Measurements from ENCODE around the gene PCDHGA1.

DNA sequence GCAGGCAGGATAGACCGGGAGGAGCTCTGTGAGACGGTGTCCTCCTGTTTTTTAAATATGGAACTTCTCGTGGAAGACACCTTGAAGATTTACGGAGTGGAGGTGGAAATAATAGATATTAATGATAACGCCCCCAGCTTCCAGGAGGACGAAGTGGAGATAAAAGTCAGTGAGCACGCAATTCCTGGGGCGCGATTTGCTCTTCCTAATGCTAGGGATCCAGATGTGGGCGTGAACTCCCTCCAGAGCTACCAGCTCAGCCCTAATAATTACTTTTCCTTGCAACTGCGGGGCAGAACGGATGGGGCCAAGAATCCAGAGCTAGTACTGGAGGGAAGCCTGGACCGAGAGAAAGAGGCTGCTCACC is 91.2 kb downstream of the PCDHGA1 start:
- no peak for TF ChIP-seq POLR2A (IDR thresholded peaks at IDR 0.05)
- TF ChIP-seq, protein P1, sequence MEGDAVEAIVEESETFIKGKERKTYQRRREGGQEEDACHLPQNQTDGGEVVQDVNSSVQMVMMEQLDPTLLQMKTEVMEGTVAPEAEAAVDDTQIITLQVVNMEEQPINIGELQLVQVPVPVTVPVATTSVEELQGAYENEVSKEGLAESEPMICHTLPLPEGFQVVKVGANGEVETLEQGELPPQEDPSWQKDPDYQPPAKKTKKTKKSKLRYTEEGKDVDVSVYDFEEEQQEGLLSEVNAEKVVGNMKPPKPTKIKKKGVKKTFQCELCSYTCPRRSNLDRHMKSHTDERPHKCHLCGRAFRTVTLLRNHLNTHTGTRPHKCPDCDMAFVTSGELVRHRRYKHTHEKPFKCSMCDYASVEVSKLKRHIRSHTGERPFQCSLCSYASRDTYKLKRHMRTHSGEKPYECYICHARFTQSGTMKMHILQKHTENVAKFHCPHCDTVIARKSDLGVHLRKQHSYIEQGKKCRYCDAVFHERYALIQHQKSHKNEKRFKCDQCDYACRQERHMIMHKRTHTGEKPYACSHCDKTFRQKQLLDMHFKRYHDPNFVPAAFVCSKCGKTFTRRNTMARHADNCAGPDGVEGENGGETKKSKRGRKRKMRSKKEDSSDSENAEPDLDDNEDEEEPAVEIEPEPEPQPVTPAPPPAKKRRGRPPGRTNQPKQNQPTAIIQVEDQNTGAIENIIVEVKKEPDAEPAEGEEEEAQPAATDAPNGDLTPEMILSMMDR (IDR thresholded peaks at IDR 0.05), result no peak

Measured in tibial nerve (tissue), 3 donors.